Endothelial cell of umbilical vein (primary cell): ENCODE data around the gene PLB1. TPM values are rescaled to one million over a fixed set of nuclear protein-coding genes. Genes with fewer than 3 reads are reported as not detected.

ENCODE experiments used
- BruUV-seq: library from RNA; stranded (reverse); fragments of 400-500 nt; replicated peaks from 2 replicates; lab custom pipeline; 2021; lab: Mats Ljungman, UMichigan
- CTCF ChIA-PET: fragments of 300-600, 350-600 bp; sonication (Branson Sonifier 250); formaldehyde crosslinking; loops from one replicate; lab custom pipeline; 2021; ENCODE audit warnings: antibody characterized with exemption, inconsistent platforms; lab: Charles Lee
- POLR2A ChIA-PET: fragments of 300-600, 350-600 bp; sonication (Branson Sonifier 250); formaldehyde crosslinking; loops from one replicate; lab custom pipeline; 2021; ENCODE audit warnings: antibody characterized with exemption, inconsistent platforms; lab: Charles Lee
- DNase-seq: peaks from one replicate; pipeline ENCODE4 v3.0.0-alpha.2; 2011; ENCODE audit warnings: low read depth, low spot score
- FAIRE-seq: peaks from 2 replicates; lab custom pipeline; 2011; peaks lifted over from hg19 to GRCh38; lab: Jason Lieb, UNC
- H2AFZ ChIP-seq: 2 replicates; pipeline ENCODE4 v1.6.0; 2012; ENCODE audit warnings: low read depth, low read length, control low read depth, inconsistent platforms
- H3K27ac ChIP-seq: 2 replicates; pipeline ENCODE4 v1.5.1; 2011; ENCODE audit warnings: low read depth, mild to moderate bottlenecking, control low read depth, low read length, moderate library complexity; ENCODE audit not compliant: insufficient read depth
- H3K27me3 ChIP-seq, 2 experiments: 2 replicates each; pipeline versions ENCODE4 v1.6.0 to v1.6.1; 2011; ENCODE audit warnings: low read length in 2 of 2, mixed read lengths in 1 of 2; ENCODE audit not compliant: control insufficient read depth in 2 of 2, insufficient read depth in 2 of 2
- H3K36me3 ChIP-seq, 2 experiments: 2 replicates in 1 of 2; 3 replicates in 1 of 2; pipeline ENCODE4 v1.5.1; 2011; ENCODE audit warnings: low read length in 2 of 2, mild to moderate bottlenecking in 1 of 2, moderate library complexity in 1 of 2; ENCODE audit not compliant: control insufficient read depth in 2 of 2, insufficient read depth in 2 of 2; ENCODE audit errors: extremely low read depth in 1 of 2
- H3K4me1 ChIP-seq: 3 replicates; pipeline ENCODE4 v1.5.1; 2011; ENCODE audit warnings: mild to moderate bottlenecking, low read length; ENCODE audit not compliant: control insufficient read depth, insufficient read depth; ENCODE audit errors: extremely low read depth
- H3K4me2 ChIP-seq: 2 replicates; pipeline ENCODE4 v1.6.1; 2011; ENCODE audit warnings: low read length, control low read depth, mixed read lengths; ENCODE audit not compliant: insufficient read depth
- H3K4me3 ChIP-seq, 3 experiments: fragments of 200-600 bp in 1 of 3; sonication (generic), shearing (Covaris generic) in 1 of 3; replicated peaks in 1 of 3; 2 replicates each; pipeline ENCODE4 v1.5.1; 2011 to 2016; ENCODE audit warnings: control low read depth in 3 of 3, low read length in 3 of 3, mild to moderate bottlenecking in 2 of 3, inconsistent platforms in 1 of 3, low read depth in 1 of 3, moderate library complexity in 1 of 3; ENCODE audit not compliant: insufficient read depth in 1 of 3
- H3K79me2 ChIP-seq: 2 replicates; pipeline ENCODE4 v1.6.0; 2012; ENCODE audit warnings: low read length, inconsistent platforms; ENCODE audit not compliant: control insufficient read depth, insufficient read depth
- H3K9ac ChIP-seq: replicated peaks from 2 replicates; pipeline ENCODE3; 2011; ENCODE audit warnings: low read length, control low read depth; ENCODE audit not compliant: insufficient read depth; ENCODE audit errors: extremely low read depth
- H3K9me1 ChIP-seq: replicated peaks from 3 replicates; pipeline ENCODE4 v1.6.0; 2011; ENCODE audit warnings: mild to moderate bottlenecking, low read length; ENCODE audit not compliant: control insufficient read depth, insufficient read depth; ENCODE audit errors: extremely low read depth
- H3K9me3 ChIP-seq: replicated peaks from 2 replicates; pipeline ENCODE4 v1.5.1; 2012; ENCODE audit warnings: low read length, inconsistent platforms; ENCODE audit not compliant: control insufficient read depth, insufficient read depth
- H4K20me1 ChIP-seq: replicated peaks from 2 replicates; pipeline ENCODE3; 2011; ENCODE audit warnings: mild to moderate bottlenecking, low read length; ENCODE audit not compliant: control insufficient read depth, insufficient read depth; ENCODE audit errors: extremely low read depth
- CTCF ChIP-seq, 2 donors: IDR thresholded peaks; 1 replicate in 1 of 2; 2 replicates in 1 of 2; pipeline ENCODE4 v1.5.1; 2011; ENCODE audit warnings: low read length in 2 of 2, mild to moderate bottlenecking in 2 of 2, moderate library complexity in 2 of 2, control low read depth in 1 of 2, inconsistent platforms in 1 of 2, low read depth in 1 of 2; ENCODE audit not compliant: insufficient read depth in 1 of 2; ENCODE audit errors: extremely low read depth in 1 of 2
- EZH2 ChIP-seq: IDR thresholded peaks from 2 replicates; pipeline ENCODE4 v1.6.1; 2012; ENCODE audit warnings: borderline replicate concordance, low read depth, mild to moderate bottlenecking, moderate library complexity, low read length, inconsistent platforms; ENCODE audit not compliant: severe bottlenecking
- FOS ChIP-seq: IDR thresholded peaks from 2 replicates; pipeline ENCODE4 v1.6.1; 2011; ENCODE audit warnings: mild to moderate bottlenecking, low read length, moderate library complexity, borderline replicate concordance; ENCODE audit not compliant: insufficient read depth
- GATA2 ChIP-seq: IDR thresholded peaks from 2 replicates; pipeline ENCODE4 v1.7.0; 2011; ENCODE audit warnings: low read depth, mild to moderate bottlenecking, moderate library complexity, mixed read lengths, low read length; ENCODE audit not compliant: insufficient read length, insufficient read depth
- JUN ChIP-seq: IDR thresholded peaks from 2 replicates; pipeline ENCODE4 v1.6.1; 2011; ENCODE audit warnings: borderline replicate concordance, low read depth; ENCODE audit not compliant: insufficient read length, insufficient read depth
- MAX ChIP-seq: IDR thresholded peaks from 2 replicates; pipeline ENCODE4 v1.6.1; 2011; ENCODE audit not compliant: insufficient read depth, insufficient read length
- MYC ChIP-seq: IDR thresholded peaks from one replicate; pipeline ENCODE4 v1.6.1; 2011; ENCODE audit warnings: mild to moderate bottlenecking, low read depth, low read length
- POLR2A ChIP-seq: IDR thresholded peaks from 2 replicates; pipeline ENCODE4 v1.6.1; 2012; ENCODE audit warnings: low read depth, mild to moderate bottlenecking, control low read depth, low read length
- POLR2AphosphoS5 ChIP-seq: IDR thresholded peaks from 2 replicates; pipeline ENCODE4 v1.6.1; 2012; ENCODE audit warnings: low read depth, mild to moderate bottlenecking, control low read depth, low read length, moderate library complexity; ENCODE audit not compliant: insufficient read depth
- dilution Hi-C: fragments of 300-500 bp; cut with MboI; formaldehyde crosslinking; loops from one replicate; pipeline ENCODE4 v1.15.0; 2019; ENCODE audit warnings: low sequenced_read_pairs; ENCODE audit not compliant: extremely low pct_ligation_motif_present
- intact Hi-C: fragments of 100-400 bp; cut with micrococcal nuclease; formaldehyde crosslinking; loops from one replicate; pipeline ENCODE4 v1.10.0; 2022
- polyA plus RNA-seq, 4 experiments: library from polyadenylated mRNA; depleted of rRNA in 3 of 4; stranded (reverse) in 3 of 4; unstranded in 1 of 4; fragments of >200 nt; gene quantifications; 2 replicates each; pipeline versions ENCODE4 v1.2.1 to v1.2.3, GENCODE V29; 2011 to 2012; ENCODE audit warnings: missing spikeins in 1 of 4
- total RNA-seq: library from RNA; stranded (reverse); gene quantifications from 2 replicates; pipeline ENCODE4 v1.2.3, GENCODE V29; 2021

PLB1 gene
- total and polyA plus RNA-seq, 2 donors (not counting 3 experiments of a cell fraction or from before 2014, with no cell fraction given) = 0.75 to 0.80 TPM

GRCh38 chr2:28446531-28446930 is 49.3 kb upstream of the PLB1 start:
- H2AFZ ChIP-seq = no peak overlapping the region
- H3K4me3 ChIP-seq = no peak overlapping the region
- no peaks in the 10 kb centered on the region for H4K20me1 ChIP-seq
- no peak overlapping the region for H3K27ac ChIP-seq
- no TSS peak for BruUV-seq
- H3K36me3 ChIP-seq = no peaks in the 10 kb centered on the region
- no peaks in the 10 kb centered on the region for H3K27me3 ChIP-seq
- no peaks in the 10 kb centered on the region for H3K79me2 ChIP-seq
- FAIRE-seq (no peak), DNase-seq (no peak)
- no peaks in the 10 kb centered on the region for H3K9me1 ChIP-seq
- no peaks in the 10 kb centered on the region for H3K9me3 ChIP-seq
- dilution Hi-C loops = no loop called here
- ChIA-PET CTCF (interaction anchor here (0.8 to 1.0 kb wide), 3 partner anchors 38 to 740 kb away, joined by 3 to 6 read pairs (median 4); no protein-coding TSS in a partner anchor), POLR2A (interaction anchor here (0.6 to 1.4 kb wide), 2 partner anchors 39 to 807 kb away, joined by 3 read pairs; no protein-coding TSS in a partner anchor)
- TF ChIP-seq CTCF (IDR thresholded peaks at IDR 0.05; ENCODE audit: extremely low read depth in 1 of 2, insufficient read depth in 1 of 2, low read depth in 1 of 2, low read length in 2 of 2) = no peak
- TF ChIP-seq MAX = no peak
- TF ChIP-seq JUN = no peak
- no peak for TF ChIP-seq GATA2
- TF ChIP-seq POLR2A = no peak
- no peak for TF ChIP-seq FOS
- TF ChIP-seq EZH2 = no peak
- TF ChIP-seq MYC = no peak
- no peak for TF ChIP-seq POLR2AphosphoS5
- H3K9ac ChIP-seq = no peak overlapping the region
- no peak overlapping the region for H3K4me2 ChIP-seq
- peaks cover 19% of the 10 kb centered on the region for H3K4me1 ChIP-seq
- intact Hi-C loops = no loop called here
